Activated effector memory CD4-positive, alpha-beta T cell treated with Interleukin-2 at 50 U/mL for 16 hours (primary cell): ENCODE measurements around the gene PTPMT1.

Source experiments
- DNase-seq: peaks from one replicate; pipeline ENCODE4 v3.0.0-alpha.2; 2020

The PTPMT1 gene

DNA sequence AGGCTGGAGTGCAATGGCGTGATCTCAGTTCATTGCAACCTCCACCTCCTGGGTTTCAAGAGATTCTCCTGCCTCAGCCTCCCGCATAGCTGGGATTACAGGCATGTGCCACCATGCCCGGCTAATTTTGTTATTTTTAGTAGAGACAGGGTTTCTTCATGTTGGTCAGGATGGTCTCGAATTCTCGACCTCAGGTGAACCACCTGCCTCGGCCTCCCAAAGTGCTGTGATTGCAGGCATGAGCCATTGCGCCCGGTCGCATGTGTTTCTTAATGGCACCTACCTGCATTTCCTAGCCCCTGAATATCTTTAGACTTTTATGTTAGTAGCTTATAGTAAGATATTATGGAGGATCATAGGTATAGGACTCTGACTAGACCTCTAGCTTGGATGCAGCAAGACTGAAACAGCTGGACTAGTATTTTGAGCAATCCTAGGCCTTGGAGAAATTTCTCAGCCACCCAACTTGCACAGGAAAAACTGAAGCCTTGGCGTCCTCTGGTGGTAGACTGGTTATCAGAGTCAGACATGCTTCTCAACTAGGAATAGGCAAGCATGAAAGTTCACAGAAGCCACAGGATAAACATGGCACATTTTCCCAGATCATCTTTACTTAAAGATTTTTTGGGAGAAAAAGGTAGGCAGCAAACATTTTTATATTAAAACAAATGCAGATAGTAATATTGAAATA, 51.5 kb downstream of the PTPMT1 start:
- no peak for DNase-seq

DNA sequence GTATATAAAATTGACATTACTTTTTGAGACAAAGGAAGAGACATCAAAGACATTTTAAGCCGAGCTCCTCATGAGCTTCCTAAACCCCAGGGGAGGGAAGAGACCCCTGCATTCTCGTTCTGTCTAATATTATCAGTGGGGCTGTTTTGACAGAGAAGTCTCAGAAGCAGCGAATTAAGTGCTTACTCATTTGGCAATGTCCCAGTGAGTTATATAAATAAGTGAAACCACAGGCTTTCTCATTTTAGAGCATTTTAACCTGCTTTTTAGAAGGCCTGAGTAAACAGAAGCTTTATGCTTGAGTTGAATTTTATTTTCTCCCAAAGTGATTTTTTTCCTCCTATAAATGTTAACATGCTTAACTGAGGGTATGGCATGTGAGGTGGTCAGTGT, 52.0 kb downstream of the PTPMT1 start:
- DNase-seq = no peak

DNA sequence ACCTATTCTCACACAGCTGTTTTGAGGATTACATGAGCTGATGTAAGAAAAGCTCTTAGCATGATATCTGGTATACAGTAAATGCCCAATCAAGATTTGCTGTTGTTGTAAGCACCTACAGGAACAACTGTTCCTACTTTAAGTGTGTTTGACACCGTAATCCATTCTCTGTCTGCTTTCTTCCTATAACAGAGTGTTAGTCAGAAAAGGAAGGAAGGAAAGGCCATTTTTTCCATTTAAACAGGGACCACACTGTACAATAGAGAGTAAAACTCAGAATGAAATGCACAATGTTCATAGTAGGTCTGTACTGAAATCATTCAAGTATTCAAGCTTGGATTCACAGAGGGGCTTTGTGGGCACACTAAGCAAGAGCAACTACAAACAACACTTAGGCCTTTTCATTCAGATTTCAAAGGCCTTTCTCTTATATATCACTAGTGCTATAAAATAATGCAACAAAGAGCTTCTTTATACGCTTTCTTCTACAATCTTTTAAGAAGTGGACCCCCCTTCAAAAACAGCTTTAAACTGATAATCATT, 55.5 kb downstream of the PTPMT1 start:
- DNase-seq = no peak
